Measurements from ENCODE around the gene SLC5A10.

Gene SLC5A10

DNA sequence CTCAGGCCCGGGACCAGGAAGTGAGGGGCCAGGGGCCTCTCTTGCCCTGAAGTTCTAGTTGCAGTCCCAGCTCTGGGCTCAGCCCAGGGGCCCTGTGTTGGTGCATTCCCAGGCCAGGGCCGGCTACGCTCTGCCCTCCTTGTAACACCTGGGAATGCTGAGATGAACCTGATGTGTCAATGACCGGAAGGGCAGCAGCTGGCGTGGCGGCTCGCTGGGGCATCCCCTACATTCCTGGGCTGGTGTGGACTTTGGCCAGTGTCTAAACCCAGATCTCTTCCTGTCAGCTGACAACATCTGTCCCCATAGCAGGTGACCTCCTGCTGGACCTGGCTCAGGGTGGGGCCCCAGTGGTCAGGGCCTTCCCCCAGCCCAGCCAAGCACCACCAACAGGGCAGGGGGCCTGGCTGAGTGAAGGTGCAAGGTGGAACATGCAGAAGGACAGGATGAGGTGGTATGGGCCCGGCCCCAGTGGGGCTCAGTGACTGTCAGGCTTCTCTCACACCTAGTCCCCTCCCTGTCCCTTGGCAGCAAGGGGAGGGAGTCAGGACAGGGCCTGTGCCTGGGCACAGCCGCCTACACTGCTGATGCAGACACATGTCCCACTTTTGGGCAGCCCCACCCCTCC, 36.7 kb downstream of the SLC5A10 start:
- no peak overlapping the region for H3K4me3 ChIP-seq (ENCODE audit: low read depth, low read length)
- DNase-seq (ENCODE audit: low read depth) = no peak
- TF ChIP-seq, protein P1, sequence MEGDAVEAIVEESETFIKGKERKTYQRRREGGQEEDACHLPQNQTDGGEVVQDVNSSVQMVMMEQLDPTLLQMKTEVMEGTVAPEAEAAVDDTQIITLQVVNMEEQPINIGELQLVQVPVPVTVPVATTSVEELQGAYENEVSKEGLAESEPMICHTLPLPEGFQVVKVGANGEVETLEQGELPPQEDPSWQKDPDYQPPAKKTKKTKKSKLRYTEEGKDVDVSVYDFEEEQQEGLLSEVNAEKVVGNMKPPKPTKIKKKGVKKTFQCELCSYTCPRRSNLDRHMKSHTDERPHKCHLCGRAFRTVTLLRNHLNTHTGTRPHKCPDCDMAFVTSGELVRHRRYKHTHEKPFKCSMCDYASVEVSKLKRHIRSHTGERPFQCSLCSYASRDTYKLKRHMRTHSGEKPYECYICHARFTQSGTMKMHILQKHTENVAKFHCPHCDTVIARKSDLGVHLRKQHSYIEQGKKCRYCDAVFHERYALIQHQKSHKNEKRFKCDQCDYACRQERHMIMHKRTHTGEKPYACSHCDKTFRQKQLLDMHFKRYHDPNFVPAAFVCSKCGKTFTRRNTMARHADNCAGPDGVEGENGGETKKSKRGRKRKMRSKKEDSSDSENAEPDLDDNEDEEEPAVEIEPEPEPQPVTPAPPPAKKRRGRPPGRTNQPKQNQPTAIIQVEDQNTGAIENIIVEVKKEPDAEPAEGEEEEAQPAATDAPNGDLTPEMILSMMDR (conservative IDR thresholded peaks at IDR 0.05; ENCODE audit: low read depth, low read length) = no peak

DNA sequence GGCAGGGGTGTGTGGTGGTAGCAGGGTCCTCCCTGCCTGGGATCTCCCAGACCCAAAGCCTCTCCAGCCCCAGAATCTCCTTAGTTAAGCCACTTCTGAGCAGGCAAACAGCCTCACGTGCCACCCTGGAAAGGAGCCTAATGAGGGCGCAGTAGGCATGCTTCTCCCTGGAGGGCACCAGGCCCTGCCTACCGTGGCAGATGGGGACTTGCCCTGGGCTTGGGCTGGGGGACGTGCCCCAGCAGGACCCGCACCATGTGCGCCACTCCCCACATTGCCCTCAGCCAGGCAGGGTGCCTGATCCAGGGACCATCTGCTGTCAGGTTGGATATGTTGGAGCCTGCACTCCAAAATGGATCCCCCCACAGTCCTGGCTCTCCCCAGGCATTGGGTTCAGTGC, 38.4 kb downstream of the SLC5A10 start:
- TF ChIP-seq, protein P1 (conservative IDR thresholded peaks at IDR 0.05; ENCODE audit: low read depth, low read length) = no peak
- no peak overlapping the region for H3K4me3 ChIP-seq (ENCODE audit: low read depth, low read length)
- no peak for DNase-seq (ENCODE audit: low read depth)

DNA sequence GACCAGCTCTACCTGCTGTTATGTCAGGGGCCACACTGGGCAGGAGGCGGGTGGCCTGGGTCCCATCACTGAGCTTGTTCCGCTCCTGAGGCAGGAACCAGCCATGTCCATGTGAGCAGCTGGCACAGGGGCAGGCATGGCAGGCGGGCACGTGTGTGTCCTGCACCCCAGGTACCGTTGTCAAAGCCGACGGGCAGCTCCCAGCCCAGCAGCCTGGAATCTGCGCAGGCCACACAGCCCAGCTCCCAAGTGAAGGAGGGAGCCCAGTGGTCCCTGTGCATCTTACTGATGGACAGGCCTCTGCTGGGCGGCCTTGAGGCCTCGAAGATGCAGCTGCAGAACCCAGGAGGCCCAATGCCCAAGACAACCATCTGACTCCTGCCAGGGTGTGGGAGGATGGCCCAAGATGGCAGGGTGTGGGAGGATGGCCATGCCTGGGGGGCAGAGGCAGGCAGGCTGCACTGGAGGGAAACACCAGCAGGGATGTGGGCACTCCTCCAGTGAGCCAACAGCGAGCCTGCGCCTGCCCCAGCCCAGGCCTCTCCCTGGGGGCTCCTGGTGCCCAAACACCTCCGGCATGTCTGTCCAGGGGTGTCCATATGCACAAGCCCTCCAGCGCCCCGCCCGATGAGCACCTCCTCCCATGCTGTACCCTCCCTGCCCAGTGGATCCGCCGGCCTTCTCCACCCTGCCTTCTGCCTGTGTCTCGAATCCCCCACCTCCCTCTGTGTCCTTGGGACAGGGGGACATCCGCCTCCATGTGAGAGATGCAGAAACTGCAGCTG, 39.8 kb downstream of the SLC5A10 start:
- no peak overlapping the region for H3K4me3 ChIP-seq (ENCODE audit: low read depth, low read length)
- TF ChIP-seq, protein P1 (conservative IDR thresholded peaks at IDR 0.05; ENCODE audit: low read depth, low read length) = no peak
- no peak for DNase-seq (ENCODE audit: low read depth)

DNA sequence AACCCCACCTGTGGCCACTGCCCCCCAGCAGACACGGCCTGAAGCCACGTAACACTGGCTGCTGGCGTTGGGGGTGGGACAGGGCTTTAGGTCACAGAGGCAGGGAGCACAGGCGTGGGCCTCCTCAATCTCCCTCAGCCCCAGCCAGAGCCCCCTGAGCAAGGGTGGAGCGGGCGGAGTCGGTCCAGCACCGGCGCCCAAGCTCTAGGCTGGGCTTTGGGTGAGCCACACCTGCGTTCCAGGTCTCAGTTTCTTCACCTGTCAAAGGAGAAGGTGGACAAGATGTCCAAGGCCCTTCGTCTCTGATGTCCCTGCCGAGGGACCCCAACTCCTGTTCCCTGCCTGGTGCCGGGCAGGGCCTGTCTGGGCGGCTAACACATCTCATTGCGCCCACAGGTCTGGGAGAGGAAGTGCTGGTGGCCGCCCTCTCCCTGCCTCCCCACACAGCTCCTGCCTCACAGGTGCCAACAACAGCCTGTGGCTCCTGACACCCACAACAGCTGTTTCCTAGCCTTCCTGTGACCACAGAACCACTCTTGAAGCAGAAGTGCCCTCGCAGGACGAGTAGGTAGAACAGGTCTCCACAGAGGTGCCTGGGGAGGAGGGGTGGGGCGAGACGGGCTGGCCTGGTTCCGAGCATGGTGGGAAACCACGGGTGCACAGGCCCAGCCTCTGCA, 40.6 kb downstream of the SLC5A10 start:
- TF ChIP-seq, protein P1 (conservative IDR thresholded peaks at IDR 0.05; ENCODE audit: low read depth, low read length) = no peak
- no peak overlapping the region for H3K4me3 ChIP-seq (ENCODE audit: low read depth, low read length)
- no peak for DNase-seq (ENCODE audit: low read depth)

DNA sequence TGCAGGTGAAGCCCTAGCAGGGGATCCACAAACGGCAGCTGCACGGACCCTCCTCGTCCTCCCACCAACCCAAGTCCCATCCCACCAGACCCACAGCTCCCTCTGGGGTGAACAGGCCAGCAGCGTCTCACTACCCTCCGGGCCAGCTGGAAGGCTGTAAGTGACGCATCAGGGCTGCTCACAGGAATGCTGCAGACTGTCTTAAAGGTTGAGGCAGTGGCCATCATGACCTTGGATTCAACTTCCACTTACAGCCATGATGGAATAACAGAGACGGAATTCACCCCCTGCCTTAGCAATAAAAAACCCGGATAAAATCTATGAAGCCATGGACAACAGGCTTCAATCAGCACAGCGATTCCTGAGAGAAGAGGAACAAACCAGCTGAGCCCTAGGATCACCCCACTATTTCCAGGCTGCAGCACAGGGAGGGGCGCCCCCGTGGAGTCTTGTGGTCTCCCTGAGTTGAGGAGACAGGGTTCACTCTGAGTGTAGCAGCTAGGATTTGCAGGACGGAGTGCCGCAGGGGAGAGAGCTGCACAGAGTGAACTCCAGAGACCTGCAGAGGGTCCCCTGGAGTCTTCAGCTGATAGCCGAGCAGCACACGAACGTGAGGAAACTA, 42.1 kb downstream of the SLC5A10 start:
- TF ChIP-seq, protein P1 (conservative IDR thresholded peaks at IDR 0.05; ENCODE audit: low read depth, low read length) = no peak
- H3K4me3 ChIP-seq (ENCODE audit: low read depth, low read length) = no peak overlapping the region
- peak; percentile 87 for DNase-seq (ENCODE audit: low read depth)

DNA sequence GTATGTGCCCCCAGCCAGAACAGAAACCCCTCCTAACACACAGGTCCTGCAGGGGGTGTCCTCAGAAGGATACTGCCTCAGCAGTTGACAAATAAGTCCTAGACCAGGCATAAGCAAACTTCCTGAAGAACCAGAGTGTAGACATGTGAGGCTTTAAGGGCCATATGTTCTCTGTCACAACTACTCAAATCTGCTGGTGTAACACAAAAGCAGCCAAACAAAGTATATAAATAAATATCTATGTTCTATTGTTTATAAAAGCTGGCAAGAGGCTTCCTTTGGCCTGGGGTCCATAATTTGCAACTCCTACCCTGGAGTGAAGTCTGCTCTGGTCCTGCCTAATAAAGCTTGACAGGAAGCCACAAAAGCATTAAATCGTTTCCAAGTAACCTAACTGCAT, 42.7 kb downstream of the SLC5A10 start:
- no peak overlapping the region for H3K4me3 ChIP-seq (ENCODE audit: low read depth, low read length)
- TF ChIP-seq, protein P1 (conservative IDR thresholded peaks at IDR 0.05; ENCODE audit: low read depth, low read length) = no peak
- DNase-seq (ENCODE audit: low read depth) = peak; percentile 30

Measured in choroid plexus epithelial cell (primary cell).